ENCODE results near the gene PROSER2.

The PROSER2 gene, protein sequence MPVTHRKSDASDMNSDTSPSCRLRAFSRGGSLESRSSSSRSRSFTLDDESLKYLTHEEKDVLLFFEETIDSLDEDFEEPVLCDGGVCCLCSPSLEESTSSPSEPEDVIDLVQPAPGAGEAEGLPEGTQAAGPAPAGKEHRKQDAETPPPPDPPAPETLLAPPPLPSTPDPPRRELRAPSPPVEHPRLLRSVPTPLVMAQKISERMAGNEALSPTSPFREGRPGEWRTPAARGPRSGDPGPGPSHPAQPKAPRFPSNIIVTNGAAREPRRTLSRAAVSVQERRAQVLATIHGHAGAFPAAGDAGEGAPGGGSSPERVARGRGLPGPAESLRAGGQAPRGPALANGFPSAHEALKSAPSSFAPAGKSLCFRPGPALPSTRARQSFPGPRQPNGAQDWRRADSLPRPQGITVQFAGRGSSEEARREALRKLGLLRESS

GRCh38 chr10:11823122-11823988 lies at the start of gene PROSER2:
Gene PROSER2, plus strand, starts transcription at chr10:11823356. Its CDS starts 28,722 bp downstream, at chr10:11852078.
- H3K27me3 ChIP-seq (ENCODE audit: insufficient read depth, insufficient read length) = peaks cover 18% of the 10 kb centered on the region
- TF ChIP-seq YY1 (IDR thresholded peaks at IDR 0.05; ENCODE audit: insufficient read depth, insufficient read length) = no peak
- TF ChIP-seq ZNF274 (IDR thresholded peaks at IDR 0.05; ENCODE audit: low read depth, low read length) = no peak
- TF ChIP-seq SUZ12 (IDR thresholded peaks at IDR 0.05; ENCODE audit: extremely low read depth, insufficient read depth, insufficient read length) = no peak
- peaks cover 5% of the 10 kb centered on the region for H3K36me3 ChIP-seq (ENCODE audit: insufficient read depth, insufficient read length, low read length)
- peak within 1 kb of the TSS; percentile 63 for H3K4me3 ChIP-seq (ENCODE audit: insufficient read length, low read depth)
- H3K9ac ChIP-seq (ENCODE audit: insufficient read length, low read depth) = peak within 1 kb of the TSS; percentile 80
- no peak for DNase-seq (ENCODE audit: low read depth, low spot score)
- no peaks in the 10 kb centered on the region for H3K9me3 ChIP-seq (ENCODE audit: insufficient read depth, low read length)
- H3K4me1 ChIP-seq (ENCODE audit: insufficient read depth, insufficient read length) = no peaks in the 10 kb centered on the region

GRCh38 chr10:11773761-11774441 lies 49.3 kb upstream of the PROSER2 start:
- H3K9me3 ChIP-seq (ENCODE audit: insufficient read depth, low read length) = no peaks in the 10 kb centered on the region
- no peak overlapping the region for H3K4me3 ChIP-seq (ENCODE audit: insufficient read length, low read depth)
- no peaks in the 10 kb centered on the region for H3K36me3 ChIP-seq (ENCODE audit: insufficient read depth, insufficient read length, low read length)
- no peaks in the 10 kb centered on the region for H3K4me1 ChIP-seq (ENCODE audit: insufficient read depth, insufficient read length)
- H3K9ac ChIP-seq (ENCODE audit: insufficient read length, low read depth) = no peak overlapping the region
- DNase-seq (ENCODE audit: low read depth, low spot score) = no peak
- TF ChIP-seq ZNF274 (IDR thresholded peaks at IDR 0.05; ENCODE audit: low read depth, low read length) = no peak
- TF ChIP-seq YY1 (IDR thresholded peaks at IDR 0.05; ENCODE audit: insufficient read depth, insufficient read length) = no peak
- no peak for TF ChIP-seq SUZ12 (IDR thresholded peaks at IDR 0.05; ENCODE audit: extremely low read depth, insufficient read depth, insufficient read length)
- no peaks in the 10 kb centered on the region for H3K27me3 ChIP-seq (ENCODE audit: insufficient read depth, insufficient read length)

- TF ChIP-seq SUZ12 (IDR thresholded peaks at IDR 0.05; ENCODE audit: extremely low read depth, insufficient read depth, insufficient read length) (no peak), YY1 (IDR thresholded peaks at IDR 0.05; ENCODE audit: insufficient read depth, insufficient read length) (no peak), ZNF274 (IDR thresholded peaks at IDR 0.05; ENCODE audit: low read depth, low read length) (no peak)
- Histone ChIP-seq H3K4me1 (ENCODE audit: insufficient read depth, insufficient read length) (no peaks in the 10 kb centered on the region), H3K36me3 (ENCODE audit: insufficient read depth, insufficient read length, low read length) (no peaks in the 10 kb centered on the region), H3K9ac (ENCODE audit: insufficient read length, low read depth) (no peak overlapping the region), H3K27me3 (ENCODE audit: insufficient read depth, insufficient read length) (no peaks in the 10 kb centered on the region), H3K9me3 (ENCODE audit: insufficient read depth, low read length) (no peaks in the 10 kb centered on the region), H3K4me3 (ENCODE audit: insufficient read length, low read depth) (no peak overlapping the region)
- DNase-seq (ENCODE audit: low read depth, low spot score) = no peak
Measured at GRCh38 chr10:11775412-11775811, 47.7 kb upstream of the PROSER2 start.

DNA sequence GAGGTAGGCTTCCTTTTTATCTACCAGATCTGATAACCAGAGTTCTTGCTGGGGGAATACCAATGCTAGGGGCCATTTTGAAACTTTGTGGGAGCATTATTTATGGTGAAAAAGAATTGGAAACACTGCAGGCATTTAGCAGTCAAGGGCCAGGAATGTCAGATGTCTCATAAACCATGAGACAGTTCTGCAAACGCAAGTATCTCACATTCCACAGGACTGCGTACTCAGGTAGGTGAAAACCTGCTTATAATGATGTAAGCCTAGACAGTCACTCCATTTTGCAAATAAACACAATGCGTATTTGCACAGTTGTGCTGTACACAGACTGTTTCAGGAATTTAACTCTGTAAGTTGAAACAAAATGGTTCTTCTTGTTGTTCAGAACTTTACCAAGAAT lies 47.1 kb upstream of the PROSER2 start:
- H3K36me3 ChIP-seq (ENCODE audit: insufficient read depth, insufficient read length, low read length) = no peaks in the 10 kb centered on the region
- TF ChIP-seq ZNF274 (IDR thresholded peaks at IDR 0.05; ENCODE audit: low read depth, low read length) = no peak
- TF ChIP-seq YY1 (IDR thresholded peaks at IDR 0.05; ENCODE audit: insufficient read depth, insufficient read length) = no peak
- TF ChIP-seq SUZ12 (IDR thresholded peaks at IDR 0.05; ENCODE audit: extremely low read depth, insufficient read depth, insufficient read length) = no peak
- H3K4me3 ChIP-seq (ENCODE audit: insufficient read length, low read depth) = no peak overlapping the region
- H3K9ac ChIP-seq (ENCODE audit: insufficient read length, low read depth) = no peak overlapping the region
- H3K9me3 ChIP-seq (ENCODE audit: insufficient read depth, low read length) = no peaks in the 10 kb centered on the region
- no peaks in the 10 kb centered on the region for H3K4me1 ChIP-seq (ENCODE audit: insufficient read depth, insufficient read length)
- no peak for DNase-seq (ENCODE audit: low read depth, low spot score)
- H3K27me3 ChIP-seq (ENCODE audit: insufficient read depth, insufficient read length) = no peaks in the 10 kb centered on the region

GRCh38 chr10:11781114-11781513 lies 42.0 kb upstream of the PROSER2 start:
- no peak overlapping the region for H3K9ac ChIP-seq (ENCODE audit: insufficient read length, low read depth)
- TF ChIP-seq SUZ12 (IDR thresholded peaks at IDR 0.05; ENCODE audit: extremely low read depth, insufficient read depth, insufficient read length) (no peak), YY1 (IDR thresholded peaks at IDR 0.05; ENCODE audit: insufficient read depth, insufficient read length) (no peak), ZNF274 (IDR thresholded peaks at IDR 0.05; ENCODE audit: low read depth, low read length) (no peak)
- no peaks in the 10 kb centered on the region for H3K4me1 ChIP-seq (ENCODE audit: insufficient read depth, insufficient read length)
- H3K4me3 ChIP-seq (ENCODE audit: insufficient read length, low read depth) = no peak overlapping the region
- H3K9me3 ChIP-seq (ENCODE audit: insufficient read depth, low read length) = no peaks in the 10 kb centered on the region
- no peak for DNase-seq (ENCODE audit: low read depth, low spot score)
- H3K27me3 ChIP-seq (ENCODE audit: insufficient read depth, insufficient read length) = no peaks in the 10 kb centered on the region
- no peaks in the 10 kb centered on the region for H3K36me3 ChIP-seq (ENCODE audit: insufficient read depth, insufficient read length, low read length)

DNA sequence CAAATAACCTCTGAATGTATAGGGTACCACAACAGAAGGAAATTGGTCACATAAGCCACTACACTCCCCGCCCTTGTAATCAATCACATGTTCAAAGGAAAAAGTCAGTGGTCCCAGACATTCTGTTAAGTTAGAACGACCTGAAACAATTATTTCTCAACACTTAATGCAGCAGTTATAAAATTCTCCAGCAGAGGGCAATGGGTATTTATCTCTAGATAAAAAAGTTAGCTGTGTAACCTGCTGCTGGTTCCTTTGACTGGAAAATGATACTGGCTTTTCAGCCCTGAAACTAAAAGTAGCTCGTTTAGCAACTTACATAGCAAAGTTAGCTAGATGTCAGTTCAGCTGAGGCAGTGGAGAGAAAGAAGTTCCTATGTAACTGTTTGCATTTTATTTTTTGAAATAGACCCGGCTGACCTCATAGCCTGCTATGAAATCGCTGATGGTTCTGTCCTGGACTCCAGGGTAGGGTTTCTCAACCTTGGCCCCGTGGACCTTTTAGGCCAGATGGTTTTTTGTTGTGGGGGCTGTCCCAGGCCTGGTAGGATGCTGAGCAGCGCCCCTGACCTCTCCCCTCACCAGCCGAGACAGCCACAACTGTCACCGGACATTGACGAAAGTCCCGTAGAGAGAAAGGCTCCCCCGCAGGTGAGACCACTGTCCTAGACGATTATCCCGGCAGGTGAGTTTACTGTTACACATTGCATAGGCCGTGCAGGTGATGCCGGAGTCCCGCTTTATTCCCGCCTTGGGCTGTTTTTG lies 40.2 kb upstream of the PROSER2 start:
- TF ChIP-seq YY1 (IDR thresholded peaks at IDR 0.05; ENCODE audit: insufficient read depth, insufficient read length) (no peak), ZNF274 (IDR thresholded peaks at IDR 0.05; ENCODE audit: low read depth, low read length) (no peak), SUZ12 (IDR thresholded peaks at IDR 0.05; ENCODE audit: extremely low read depth, insufficient read depth, insufficient read length) (no peak)
- peak; percentile 20 for DNase-seq (ENCODE audit: low read depth, low spot score)
- Histone ChIP-seq H3K4me3 (ENCODE audit: insufficient read length, low read depth) (no peak overlapping the region), H3K36me3 (ENCODE audit: insufficient read depth, insufficient read length, low read length) (no peaks in the 10 kb centered on the region), H3K9ac (ENCODE audit: insufficient read length, low read depth) (no peak overlapping the region), H3K27me3 (ENCODE audit: insufficient read depth, insufficient read length) (no peaks in the 10 kb centered on the region), H3K4me1 (ENCODE audit: insufficient read depth, insufficient read length) (no peaks in the 10 kb centered on the region), H3K9me3 (ENCODE audit: insufficient read depth, low read length) (no peaks in the 10 kb centered on the region)
